Transverse colon (tissue), 4 donors: Measurements from ENCODE around the gene TPP1. TPM values are rescaled to one million over a fixed set of nuclear protein-coding genes. Genes with fewer than 3 reads are reported as not detected.

Experiments used
- DNase-seq: peaks from one replicate; pipeline ENCODE4 v3.0.0-alpha.2; 2019
- H3K27ac ChIP-seq, 4 donors: fragments of 200-600 bp; sonication (generic); 2 replicates each; pipeline ENCODE4 v1.5.1; 2016 to 2018; ENCODE audit warnings: inconsistent platforms in 4 of 4
- H3K27me3 ChIP-seq: fragments of 200-600 bp; sonication (generic); 2 replicates; pipeline ENCODE4 v1.5.1; 2017; ENCODE audit warnings: inconsistent platforms
- H3K36me3 ChIP-seq, 4 donors: fragments of 200-600 bp; sonication (generic); 2 replicates each; pipeline ENCODE4 v1.5.1; 2017 to 2019; ENCODE audit warnings: inconsistent platforms in 4 of 4
- H3K4me1 ChIP-seq, 4 donors: fragments of 200-600 bp; sonication (generic); 2 replicates each; pipeline ENCODE4 v1.5.1; 2017 to 2020; ENCODE audit warnings: inconsistent platforms in 4 of 4
- H3K4me3 ChIP-seq, 4 donors: fragments of 200-600 bp; sonication (generic); 1 replicate in 1 of 4; 2 replicates in 3 of 4; pipeline versions ENCODE4 v1.5.1 to v1.6.1; 2017 to 2019; ENCODE audit warnings: inconsistent platforms in 4 of 4
- H3K9me3 ChIP-seq, 2 donors: fragments of 200-600 bp; sonication (generic); 2 replicates each; pipeline ENCODE4 v1.5.1; 2017 to 2019; ENCODE audit warnings: inconsistent platforms in 2 of 2
- EP300 ChIP-seq: sonication (generic); formaldehyde crosslinking; IDR thresholded peaks from one replicate; pipeline ENCODE4 v1.6.1; 2017; ENCODE audit warnings: antibody characterized with exemption, low read depth
- POLR2A ChIP-seq: fragments of 450-650 bp; IDR thresholded peaks from one replicate; pipeline ENCODE4 v1.6.1; 2016; ENCODE audit warnings: antibody characterized with exemption, mild to moderate bottlenecking, moderate library complexity
- POLR2AphosphoS5 ChIP-seq, 3 donors: sonication (generic); formaldehyde crosslinking; IDR thresholded peaks; one replicate each; pipeline ENCODE4 v1.6.1; 2016; ENCODE audit warnings: antibody characterized with exemption in 3 of 3
- WGBS, 2 donors: methylation state at CpG; one replicate each; pipeline ENCODE4 v1.1.5; 2018; ENCODE audit warnings: low coverage in 1 of 2; 5-methylcytosine and 5-hydroxymethylcytosine counted together
- in situ Hi-C, 4 donors: fragments of 200-750 bp; cut with MboI; loops; one replicate each; pipeline versions ENCODE4 v1.15.0 to v1.15.1; 2017; ENCODE audit warnings: low sequenced_read_pairs in 3 of 4, low pct_ligation_motif_present in 1 of 4, low pct_unique_long_range_greater_than_20kb in 1 of 4
- intact Hi-C: fragments of 100-400 bp; cut with DNase I; formaldehyde crosslinking; loops from one replicate; pipeline ENCODE4 v1.15.1; 2023; ENCODE audit warnings: low total_unique reads
- total RNA-seq, 4 donors: library from RNA; depleted of rRNA; stranded (reverse); fragments of >200 nt; gene quantifications; one replicate each; pipeline ENCODE4 v1.1.0, GENCODE V29; 2016
- TF ChIP-seq, protein P1 (sequence below), 5 experiments: fragments of 200-600 bp in 3 of 5; fragments of 450-650 bp in 2 of 5; sonication (generic) in 3 of 5; IDR thresholded peaks; 1 replicate in 2 of 5; 2 replicates in 3 of 5; pipeline ENCODE4 v1.5.1; 2016 to 2017; ENCODE audit warnings: antibody characterized with exemption in 5 of 5, inconsistent platforms in 3 of 5, mild to moderate bottlenecking in 2 of 5, moderate library complexity in 1 of 5

Gene TPP1
- total RNA-seq, 4 donors from 2014 or later = 64.0 to 114 (median 74.0) TPM

DNA sequence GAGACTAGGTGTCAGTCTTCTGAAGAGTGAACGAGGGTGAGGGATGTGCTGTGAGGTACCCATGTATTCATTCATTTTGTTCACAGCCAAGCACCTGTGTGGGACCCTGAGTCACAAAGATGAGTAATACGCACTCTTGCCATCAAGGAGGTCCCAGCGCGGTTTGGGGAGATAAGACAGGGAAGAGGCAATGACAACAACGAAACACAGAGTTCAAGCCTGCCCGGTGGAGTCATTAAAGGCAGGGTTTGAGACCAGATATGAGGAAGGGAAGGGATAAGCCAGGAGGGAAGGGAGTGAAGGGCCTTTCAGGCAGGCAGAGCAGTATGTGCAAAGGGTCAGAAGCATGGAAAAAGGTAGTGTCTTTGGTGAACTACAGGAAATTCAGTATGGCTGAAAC is 31.8 kb upstream of the TPP1 start:
- intact Hi-C loops = no loop called here

DNA sequence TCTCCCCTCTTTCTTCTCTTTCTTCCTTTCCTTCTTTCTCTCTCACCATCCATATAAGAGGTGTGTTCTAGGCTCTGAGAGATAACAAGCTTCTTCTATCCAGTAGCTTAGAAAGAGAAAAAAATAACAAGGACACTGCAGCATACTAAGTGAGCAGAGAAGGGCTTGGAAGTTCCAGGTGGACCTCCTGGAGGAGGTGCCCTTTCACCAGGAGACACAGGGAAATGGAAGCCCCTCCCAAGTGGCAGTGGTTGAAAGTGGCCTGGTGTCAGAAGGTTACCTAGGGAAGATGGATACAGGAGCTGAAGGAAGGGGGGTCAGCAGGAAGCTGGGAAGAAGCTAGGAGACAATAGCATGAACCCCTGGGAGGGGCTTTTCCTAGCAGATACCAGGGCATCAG is 30.9 kb upstream of the TPP1 start:
- no peak for DNase-seq
- in situ Hi-C loops = no loop called here
- TF ChIP-seq POLR2AphosphoS5 (IDR thresholded peaks at IDR 0.05) = no peak
- Histone ChIP-seq H3K4me3 (no peak overlapping the region), H3K4me1 (peaks cover 20 to 34% (median 23%) of the 10 kb centered on the region in 4 donors), H3K9me3 (no peaks in the 10 kb centered on the region), H3K27me3 (peaks cover 6% of the 10 kb centered on the region), H3K36me3 (no peaks in the 10 kb centered on the region), H3K27ac (no peak overlapping the region)
- intact Hi-C loops = no loop called here

More for the DNA sequence above, 31.8 kb upstream of the TPP1 start:
- peaks cover 10% of the 10 kb centered on the region for H3K27me3 ChIP-seq
- H3K9me3 ChIP-seq = no peaks in the 10 kb centered on the region
- in situ Hi-C loops = no loop called here
- no peak for DNase-seq
- TF ChIP-seq POLR2A (no peak), POLR2AphosphoS5 (IDR thresholded peaks at IDR 0.05) (no peak), EP300 (no peak)
- TF ChIP-seq, protein P1, sequence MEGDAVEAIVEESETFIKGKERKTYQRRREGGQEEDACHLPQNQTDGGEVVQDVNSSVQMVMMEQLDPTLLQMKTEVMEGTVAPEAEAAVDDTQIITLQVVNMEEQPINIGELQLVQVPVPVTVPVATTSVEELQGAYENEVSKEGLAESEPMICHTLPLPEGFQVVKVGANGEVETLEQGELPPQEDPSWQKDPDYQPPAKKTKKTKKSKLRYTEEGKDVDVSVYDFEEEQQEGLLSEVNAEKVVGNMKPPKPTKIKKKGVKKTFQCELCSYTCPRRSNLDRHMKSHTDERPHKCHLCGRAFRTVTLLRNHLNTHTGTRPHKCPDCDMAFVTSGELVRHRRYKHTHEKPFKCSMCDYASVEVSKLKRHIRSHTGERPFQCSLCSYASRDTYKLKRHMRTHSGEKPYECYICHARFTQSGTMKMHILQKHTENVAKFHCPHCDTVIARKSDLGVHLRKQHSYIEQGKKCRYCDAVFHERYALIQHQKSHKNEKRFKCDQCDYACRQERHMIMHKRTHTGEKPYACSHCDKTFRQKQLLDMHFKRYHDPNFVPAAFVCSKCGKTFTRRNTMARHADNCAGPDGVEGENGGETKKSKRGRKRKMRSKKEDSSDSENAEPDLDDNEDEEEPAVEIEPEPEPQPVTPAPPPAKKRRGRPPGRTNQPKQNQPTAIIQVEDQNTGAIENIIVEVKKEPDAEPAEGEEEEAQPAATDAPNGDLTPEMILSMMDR (IDR thresholded peaks at IDR 0.05) = no peak
- H3K36me3 ChIP-seq = no peaks in the 10 kb centered on the region
- H3K4me1 ChIP-seq = peaks cover 14 to 33% (median 23%) of the 10 kb centered on the region in 4 donors
- no peak overlapping the region for H3K27ac ChIP-seq
- H3K4me3 ChIP-seq = no peak overlapping the region
- 63 to 93% methylated on average over 4 to 6 of the region's 6 CpGs for WGBS, 2 donors

DNA sequence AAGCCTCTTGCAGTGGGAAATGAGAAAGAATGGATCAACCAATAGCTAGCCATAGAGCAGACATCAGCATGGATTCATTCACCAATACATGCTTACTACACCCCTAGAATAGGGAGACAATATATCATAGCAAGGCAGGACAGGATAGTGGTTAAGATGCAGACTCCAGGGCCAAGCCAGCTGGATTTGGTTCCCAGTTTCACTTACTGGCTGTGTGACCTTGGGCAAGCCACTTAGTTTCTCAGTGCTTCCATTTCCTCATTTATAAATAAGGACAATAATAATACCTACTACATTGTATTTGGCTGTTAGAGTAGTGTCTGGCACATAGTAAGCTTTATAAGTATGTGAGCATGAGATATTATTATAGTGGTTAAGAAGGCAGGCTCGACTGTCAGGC is 29.3 kb upstream of the TPP1 start:
- H3K27me3 ChIP-seq = no peaks in the 10 kb centered on the region
- in situ Hi-C loops (no loop called here), intact Hi-C loops (no loop called here)
- no peaks in the 10 kb centered on the region for H3K36me3 ChIP-seq
- TF ChIP-seq EP300 = no peak
- no peak for TF ChIP-seq POLR2AphosphoS5 (IDR thresholded peaks at IDR 0.05)
- TF ChIP-seq POLR2A = no peak
- TF ChIP-seq, protein P1 (IDR thresholded peaks at IDR 0.05) = no peak
- 56 to 71% methylated on average over 1 of the region's 1 CpG for WGBS, 2 donors
- peak overlapping the region; percentile 70 to 79 (median 72) for H3K27ac ChIP-seq
- H3K4me3 ChIP-seq = no peak overlapping the region
- H3K4me1 ChIP-seq = peaks cover 20 to 31% (median 23%) of the 10 kb centered on the region in 4 donors
- no peaks in the 10 kb centered on the region for H3K9me3 ChIP-seq
- DNase-seq = no peak

DNA sequence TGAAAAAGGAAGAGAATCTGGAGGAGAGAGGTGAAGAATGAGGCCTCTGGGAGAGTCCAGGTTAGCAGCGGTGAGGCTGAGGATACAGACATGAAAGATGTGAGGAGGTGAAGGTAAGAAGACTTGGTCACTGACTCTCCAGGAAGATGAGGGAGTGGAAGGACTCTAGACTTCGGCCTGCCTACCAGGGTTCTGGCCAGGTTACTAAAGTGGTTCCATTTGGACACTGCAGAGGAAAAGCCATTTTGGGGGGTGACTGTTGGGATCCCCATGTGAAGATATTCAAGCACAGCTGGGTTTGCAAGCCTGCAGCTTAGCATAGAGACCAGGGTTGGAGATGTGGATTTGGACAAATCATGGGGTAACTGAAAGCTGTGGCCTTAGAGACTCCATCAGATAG is 28.6 kb upstream of the TPP1 start:
- WGBS, 2 donors = 96 to 100% methylated on average over 2 of the region's 2 CpGs

More for the DNA sequence above, 28.6 kb upstream of the TPP1 start:
- H3K27me3 ChIP-seq = no peaks in the 10 kb centered on the region
- in situ Hi-C loops (no loop called here), intact Hi-C loops (no loop called here)
- H3K4me1 ChIP-seq = peaks cover 20 to 31% (median 23%) of the 10 kb centered on the region in 4 donors
- H3K4me3 ChIP-seq = no peak overlapping the region
- no peaks in the 10 kb centered on the region for H3K36me3 ChIP-seq
- H3K27ac ChIP-seq = peak overlapping the region; percentile 70 to 79 (median 72)
- DNase-seq = no peak
- TF ChIP-seq POLR2A (no peak), EP300 (no peak), POLR2AphosphoS5 (IDR thresholded peaks at IDR 0.05) (no peak)
- TF ChIP-seq, protein P1 (IDR thresholded peaks at IDR 0.05) = no peak
- no peaks in the 10 kb centered on the region for H3K9me3 ChIP-seq
